GM10847 (cell line): ENCODE results near the gene PCDHB16.
"Not testable (repeated sequence)": the region's sequence is repeated elsewhere in the genome, so short reads cannot be mapped to it uniquely, and the experiment has no call there.

ENCODE experiments used
- POLR2A ChIP-seq: IDR thresholded peaks from 2 replicates; pipeline ENCODE4 v1.6.1; 2011; ENCODE audit not compliant: insufficient read length; ENCODE audit errors: extremely low read depth

PCDHB16 gene

DNA sequence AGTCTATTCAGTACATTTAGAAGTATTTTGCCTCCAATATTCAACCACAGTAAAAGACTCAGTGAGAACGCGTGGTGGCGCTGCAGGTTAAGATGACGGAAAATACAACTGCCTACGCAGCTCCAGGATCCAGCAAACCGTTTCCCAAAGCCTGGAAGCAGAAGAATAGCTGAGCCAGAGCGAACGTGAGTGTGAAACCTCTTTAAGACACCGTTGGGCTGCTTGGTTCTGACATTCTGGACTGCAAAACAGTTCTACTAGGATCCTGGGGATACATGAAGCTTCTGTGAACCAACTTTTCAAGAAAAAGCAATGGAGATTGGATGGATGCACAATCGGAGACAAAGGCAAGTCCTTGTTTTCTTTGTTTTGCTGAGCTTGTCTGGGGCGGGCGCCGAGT is at the start of gene PCDHB16:
Gene PCDHB16, plus strand, starts transcription at position 140 of the 400 bp plus-strand sequence. Its CDS starts 173 bp downstream, at position 313.
- no peak for TF ChIP-seq POLR2A

GRCh38 chr5:141135030-141135717 is 47.0 kb upstream of the PCDHB16 start, which contains the start of gene PCDHB5:
TSS of gene PCDHB5 (plus strand) at chr5:141135206. CDS start at chr5:141135435, 229 bp downstream.
- no peak for TF ChIP-seq POLR2A

GRCh38 chr5:141135718-141136266 is 46.4 kb upstream of the PCDHB16 start:
- TF ChIP-seq POLR2A: no peak

GRCh38 chr5:141149812-141150211 is 32.4 kb upstream of the PCDHB16 start, which contains the start of gene PCDHB6:
TSS of gene PCDHB6 (plus strand) at chr5:141150057. CDS start at chr5:141150258, 201 bp downstream.
- TF ChIP-seq POLR2A: no peak

- TF ChIP-seq POLR2A: no peak
Observed at GRCh38 chr5:141150224-141150992, 31.8 kb upstream of the PCDHB16 start.

DNA sequence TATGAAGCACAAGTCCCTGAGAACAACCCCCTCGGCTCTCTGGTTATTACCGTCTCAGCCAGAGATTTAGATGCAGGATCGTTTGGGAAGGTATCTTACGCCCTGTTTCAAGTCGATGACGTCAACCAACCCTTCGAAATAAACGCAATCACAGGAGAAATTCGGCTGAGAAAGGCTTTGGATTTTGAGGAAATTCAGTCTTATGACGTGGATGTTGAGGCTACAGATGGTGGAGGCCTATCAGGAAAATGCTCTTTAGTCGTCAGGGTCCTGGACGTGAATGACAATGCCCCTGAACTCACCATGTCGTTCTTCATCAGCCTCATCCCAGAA is 31.2 kb upstream of the PCDHB16 start:
- TF ChIP-seq POLR2A: no peak

DNA sequence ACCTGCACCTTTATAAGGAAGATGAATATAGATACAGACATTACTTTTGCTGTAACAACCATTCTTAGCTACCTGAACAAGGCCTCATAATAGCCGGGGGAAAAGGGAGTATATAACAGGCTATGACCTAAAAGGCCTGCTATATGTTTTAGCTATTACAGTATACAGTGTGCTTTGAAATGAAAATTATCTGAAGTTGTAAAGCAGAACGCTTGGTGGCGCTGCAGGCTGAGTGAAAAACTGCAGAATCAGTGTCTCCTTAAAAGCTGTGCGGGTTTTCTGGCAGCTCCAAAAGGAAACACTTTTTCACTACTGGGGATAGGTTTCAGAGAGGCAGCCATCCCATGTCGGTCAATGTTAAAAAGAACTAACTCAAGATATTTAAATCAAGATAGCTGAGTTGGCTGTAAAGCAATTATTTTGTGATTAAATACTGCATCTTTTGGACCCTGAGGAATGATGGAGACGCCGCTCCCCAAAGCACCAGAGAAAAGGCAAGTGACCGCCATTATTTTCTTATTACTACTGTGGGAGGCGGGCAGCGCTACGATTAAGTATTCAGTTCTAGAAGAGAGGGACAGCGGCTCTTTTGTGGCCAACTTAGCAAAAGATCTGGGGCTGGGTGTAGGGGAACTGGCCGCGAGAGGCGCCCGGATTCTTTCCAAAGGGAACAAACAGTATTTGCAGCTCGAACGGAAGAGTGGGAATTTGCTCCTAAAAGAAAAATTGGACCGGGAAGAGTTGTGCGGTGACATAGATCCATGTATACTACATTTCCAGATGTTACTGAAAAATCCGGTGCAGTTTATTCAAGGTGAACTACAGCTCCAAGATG is 26.4 kb upstream of the PCDHB16 start:
- no peak for TF ChIP-seq POLR2A

DNA sequence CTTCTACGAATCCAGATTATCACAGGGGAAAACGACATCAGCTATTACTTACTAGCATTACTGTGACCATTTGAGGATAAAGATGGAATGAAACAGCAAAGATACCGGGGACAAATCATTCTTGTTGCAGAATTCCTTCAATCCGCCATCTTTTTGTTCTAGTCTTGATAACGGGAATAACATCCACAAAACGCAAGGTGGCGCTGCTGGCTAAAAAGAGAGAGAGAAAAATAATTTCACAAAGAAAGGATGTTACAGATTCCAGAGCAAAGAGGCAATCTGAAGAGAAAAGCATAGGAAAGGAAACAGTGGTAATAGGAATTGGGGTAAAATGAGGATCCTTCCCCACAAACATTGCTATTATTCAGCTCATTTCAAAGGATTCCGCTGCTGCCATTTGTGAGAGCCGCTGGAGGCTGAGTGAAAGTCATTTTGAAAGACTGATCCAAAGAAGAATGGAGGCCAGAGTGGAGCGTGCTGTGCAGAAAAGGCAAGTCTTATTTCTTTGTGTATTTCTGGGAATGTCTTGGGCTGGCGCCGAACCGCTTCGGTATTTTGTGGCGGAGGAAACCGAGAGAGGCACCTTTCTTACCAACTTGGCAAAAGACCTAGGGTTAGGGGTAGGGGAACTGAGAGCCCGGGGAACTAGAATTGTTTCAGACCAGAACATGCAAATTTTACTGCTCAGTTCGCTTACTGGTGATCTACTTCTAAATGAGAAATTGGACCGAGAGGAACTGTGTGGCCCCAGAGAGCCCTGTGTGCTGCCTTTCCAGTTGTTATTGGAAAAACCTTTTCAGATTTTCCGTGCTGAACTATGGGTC is 9.6 kb upstream of the PCDHB16 start, which contains the start of gene PCDHB7:
Gene PCDHB7, plus strand, starts transcription at position 264 of the 824 bp plus-strand sequence. Its CDS starts 192 bp downstream, at position 456.
- TF ChIP-seq POLR2A: no peak

DNA sequence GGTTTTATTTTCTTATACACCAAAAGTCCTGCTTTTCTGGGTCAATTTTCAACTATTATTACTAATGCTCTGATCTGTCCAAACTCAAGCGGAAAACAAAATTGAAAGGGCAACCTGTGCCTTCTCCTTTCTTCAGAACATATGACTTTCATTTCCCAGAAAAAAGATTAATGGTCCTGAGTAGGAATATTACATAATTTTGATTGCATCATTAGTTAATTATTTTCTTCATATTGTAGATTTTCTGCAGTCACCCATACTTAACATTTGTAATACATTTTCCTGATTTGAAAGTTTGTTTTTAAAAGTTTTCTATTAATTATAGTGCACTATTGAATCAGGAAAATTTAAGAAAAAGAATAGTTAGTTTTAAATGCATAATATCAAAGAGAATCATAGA is 6.3 kb upstream of the PCDHB16 start:
- TF ChIP-seq POLR2A: no peak

DNA sequence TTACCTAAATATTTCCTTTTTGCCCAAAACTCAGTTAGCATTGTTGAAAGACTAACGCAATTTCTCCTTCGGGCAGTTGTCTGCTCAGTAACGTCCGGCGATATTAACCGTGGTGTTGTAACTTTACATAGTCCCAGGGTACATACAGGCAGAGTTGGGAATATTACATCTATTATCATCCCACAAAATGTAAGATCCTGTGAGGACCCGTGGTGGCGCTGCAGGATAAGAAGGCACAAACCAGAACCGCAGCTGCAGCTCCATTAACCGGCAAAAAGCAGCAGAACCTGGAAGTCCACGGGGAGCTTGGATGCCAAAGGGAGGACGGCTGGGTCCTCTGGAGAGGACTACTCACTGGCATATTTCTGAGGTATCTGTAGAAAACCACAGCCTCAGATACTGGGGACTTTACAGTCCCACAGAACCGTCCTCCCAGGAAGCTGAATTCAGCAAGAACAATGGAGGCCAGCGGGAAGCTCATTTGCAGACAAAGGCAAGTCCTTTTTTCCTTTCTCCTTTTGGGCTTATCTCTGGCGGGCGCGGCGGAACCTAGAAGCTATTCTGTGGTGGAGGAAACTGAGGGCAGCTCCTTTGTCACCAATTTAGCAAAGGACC is 4.5 kb upstream of the PCDHB16 start, which contains the start of gene PCDHB8:
Gene PCDHB8, plus strand, starts transcription at position 214 of the 615 bp plus-strand sequence. Its CDS starts 245 bp downstream, at position 459.
- TF ChIP-seq POLR2A: not testable (repeated sequence)

GRCh38 chr5:141180313-141180712 is 1.9 kb upstream of the PCDHB16 start:
- TF ChIP-seq POLR2A: no peak

DNA sequence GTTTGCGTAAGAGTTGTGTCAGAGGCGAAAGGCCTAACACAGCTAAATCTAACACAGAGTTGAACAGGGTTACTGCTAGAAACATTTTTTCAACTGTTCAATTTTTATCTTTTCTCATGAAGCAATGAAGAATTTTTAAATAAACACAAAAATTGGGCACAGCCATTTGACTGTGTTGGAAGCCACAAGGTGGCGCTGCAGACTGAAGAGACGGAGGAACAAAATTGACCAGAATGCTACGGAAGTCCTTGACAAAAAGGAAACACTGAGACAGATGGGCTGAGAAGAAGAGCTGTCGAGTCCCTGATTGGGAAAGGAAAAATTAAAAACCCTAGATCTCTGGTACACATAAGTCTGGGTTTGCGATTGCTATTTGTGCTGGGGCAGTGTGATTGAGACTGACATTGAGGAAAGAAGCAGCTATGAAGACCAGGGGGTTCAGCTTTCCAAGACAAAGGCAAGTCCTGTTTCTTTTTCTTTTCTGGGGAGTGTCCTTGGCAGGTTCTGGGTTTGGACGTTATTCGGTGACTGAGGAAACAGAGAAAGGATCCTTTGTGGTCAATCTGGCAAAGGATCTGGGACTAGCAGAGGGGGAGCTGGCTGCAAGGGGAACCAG is 4.8 kb downstream of the PCDHB16 start, which contains the start of gene PCDHB9:
Gene PCDHB9, plus strand, starts transcription at position 265 of the 616 bp plus-strand sequence. Its CDS starts 158 bp downstream, at position 423.
- TF ChIP-seq POLR2A: no peak

GRCh38 chr5:141192110-141192725 is 10.0 kb downstream of the PCDHB16 start, which contains the start of gene PCDHB10:
TSS of gene PCDHB10 (plus strand) at chr5:141192353. CDS start at chr5:141192553, 200 bp downstream.
- no peak for TF ChIP-seq POLR2A

GRCh38 chr5:141196363-141196762 is 14.2 kb downstream of the PCDHB16 start:
- no peak for TF ChIP-seq POLR2A
